ENCODE data around the gene RSPO3.

RSPO3 gene

DNA sequence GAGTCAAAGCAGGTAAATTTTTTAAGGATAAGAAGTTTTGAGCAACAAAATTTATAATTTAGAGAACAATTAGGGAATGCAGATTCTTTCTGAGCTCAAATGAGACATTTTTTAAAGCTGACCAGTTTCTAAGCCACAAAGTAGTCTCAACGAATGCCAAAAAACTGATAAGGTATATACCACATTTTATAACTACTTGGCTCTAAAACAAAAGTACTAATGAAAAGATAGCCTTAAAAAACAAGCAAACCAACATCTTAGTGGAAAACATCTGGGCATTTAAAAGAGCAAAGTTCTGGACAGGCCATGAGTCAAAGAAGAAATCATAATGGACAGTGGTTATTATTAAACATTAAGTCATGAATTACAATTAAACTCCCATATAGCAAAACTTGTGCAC lies 125.0 kb downstream of the RSPO3 start:
- H3K9me3 ChIP-seq (replicated peaks; ENCODE audit: low read length), result no peaks in the 10 kb centered on the region
- H3K9ac ChIP-seq (ENCODE audit: low read depth, low read length), result no peak overlapping the region
- no peaks in the 10 kb centered on the region for H3K27me3 ChIP-seq (ENCODE audit: control insufficient read depth, insufficient read depth, low read length)
- H3K36me3 ChIP-seq (ENCODE audit: insufficient read depth, low read length), result no peaks in the 10 kb centered on the region
- no peak overlapping the region for H3K4me2 ChIP-seq (ENCODE audit: low read length)
- H3K4me1 ChIP-seq (ENCODE audit: control insufficient read depth, insufficient read depth, low read length), result no peaks in the 10 kb centered on the region
- no peak overlapping the region for H3K4me3 ChIP-seq (ENCODE audit: low read length)

All from skeletal muscle satellite cell (primary cell).